ENCODE measurements around the gene RADIL. TPM values are rescaled to one million over a fixed set of nuclear protein-coding genes. Genes with fewer than 3 reads are reported as not detected.

RADIL gene
- total RNA-seq, 1 donor from 2014 or later, result 0.86 TPM

GRCh38 chr7:4929005-4929404, 45.5 kb upstream of the RADIL start:
- H3K36me3 ChIP-seq (ENCODE audit: insufficient read depth, low read length), result no peaks in the 10 kb centered on the region
- H3K4me1 Mint-ChIP-seq (ENCODE audit: low read depth, unreplicated experiment), result no peaks in the 10 kb centered on the region
- FAIRE-seq, result no peak

GRCh38 chr7:4928445-4928844, 44.9 kb upstream of the RADIL start:
- Histone ChIP-seq H3K4me3 (ENCODE audit: insufficient read depth, low read depth, low read length) (no peak overlapping the region), H3K27me3 (ENCODE audit: insufficient read depth, low read length) (peaks cover 3% of the 10 kb centered on the region), H3K4me1 (ENCODE audit: insufficient read depth, low read length) (no peaks in the 10 kb centered on the region), H2AFZ (ENCODE audit: low read depth, low read length) (no peak overlapping the region), H4K20me1 (ENCODE audit: insufficient read depth, low read length) (no peaks in the 10 kb centered on the region), H3K9ac (ENCODE audit: low read length) (no peak overlapping the region), H3K4me2 (ENCODE audit: low read length) (no peak overlapping the region), H3K27ac (ENCODE audit: low read depth, low read length) (no peak overlapping the region), H3K79me2 (ENCODE audit: insufficient read depth, low read length) (no peaks in the 10 kb centered on the region), H3K36me3 (ENCODE audit: insufficient read depth, low read length) (no peaks in the 10 kb centered on the region), H3K9me3 (ENCODE audit: insufficient read depth, low read depth, low read length) (no peaks in the 10 kb centered on the region)
- TF ChIP-seq CTCF (IDR thresholded peaks at IDR 0.05; ENCODE audit: insufficient read depth, low read depth, low read length), result no peak
- no peak for TF ChIP-seq EZH2 (IDR thresholded peaks at IDR 0.05; ENCODE audit: insufficient read depth, low read length)
- no peak overlapping the region for H3K4me3 Mint-ChIP-seq (ENCODE audit: unreplicated experiment)
- H3K9me3 Mint-ChIP-seq (ENCODE audit: unreplicated experiment), result no peaks in the 10 kb centered on the region
- H3K4me1 Mint-ChIP-seq (ENCODE audit: low read depth, unreplicated experiment), result no peaks in the 10 kb centered on the region
- H3K27ac Mint-ChIP-seq (ENCODE audit: unreplicated experiment), result no peak overlapping the region
- no peak for FAIRE-seq
- no peaks in the 10 kb centered on the region for H3K36me3 Mint-ChIP-seq (ENCODE audit: low read depth, unreplicated experiment)
- peaks cover 17% of the 10 kb centered on the region for H3K27me3 Mint-ChIP-seq (ENCODE audit: low read depth, unreplicated experiment)
- no peak for DNase-seq (ENCODE audit: low read depth)

More at GRCh38 chr7:4929005-4929404, 45.5 kb upstream of the RADIL start:
- peaks cover 3% of the 10 kb centered on the region for H3K27me3 ChIP-seq (ENCODE audit: insufficient read depth, low read length)
- no peaks in the 10 kb centered on the region for H3K4me1 ChIP-seq (ENCODE audit: insufficient read depth, low read length)
- no peaks in the 10 kb centered on the region for H4K20me1 ChIP-seq (ENCODE audit: insufficient read depth, low read length)
- no peak for TF ChIP-seq CTCF (IDR thresholded peaks at IDR 0.05; ENCODE audit: insufficient read depth, low read depth, low read length)
- no peak for TF ChIP-seq EZH2 (IDR thresholded peaks at IDR 0.05; ENCODE audit: insufficient read depth, low read length)
- H3K9me3 ChIP-seq (ENCODE audit: insufficient read depth, low read depth, low read length), result no peaks in the 10 kb centered on the region
- no peak overlapping the region for H3K4me3 ChIP-seq (ENCODE audit: insufficient read depth, low read depth, low read length)
- DNase-seq (ENCODE audit: low read depth), result no peak
- H2AFZ ChIP-seq (ENCODE audit: low read depth, low read length), result no peak overlapping the region
- no peak overlapping the region for H3K27ac Mint-ChIP-seq (ENCODE audit: unreplicated experiment)
- no peaks in the 10 kb centered on the region for H3K36me3 Mint-ChIP-seq (ENCODE audit: low read depth, unreplicated experiment)
- peaks cover 17% of the 10 kb centered on the region for H3K27me3 Mint-ChIP-seq (ENCODE audit: low read depth, unreplicated experiment)
- no peak overlapping the region for H3K27ac ChIP-seq (ENCODE audit: low read depth, low read length)
- H3K9me3 Mint-ChIP-seq (ENCODE audit: unreplicated experiment), result no peaks in the 10 kb centered on the region
- no peak overlapping the region for H3K9ac ChIP-seq (ENCODE audit: low read length)
- no peak overlapping the region for H3K4me2 ChIP-seq (ENCODE audit: low read length)
- no peak overlapping the region for H3K4me3 Mint-ChIP-seq (ENCODE audit: unreplicated experiment)
- no peaks in the 10 kb centered on the region for H3K79me2 ChIP-seq (ENCODE audit: insufficient read depth, low read length)

DNA sequence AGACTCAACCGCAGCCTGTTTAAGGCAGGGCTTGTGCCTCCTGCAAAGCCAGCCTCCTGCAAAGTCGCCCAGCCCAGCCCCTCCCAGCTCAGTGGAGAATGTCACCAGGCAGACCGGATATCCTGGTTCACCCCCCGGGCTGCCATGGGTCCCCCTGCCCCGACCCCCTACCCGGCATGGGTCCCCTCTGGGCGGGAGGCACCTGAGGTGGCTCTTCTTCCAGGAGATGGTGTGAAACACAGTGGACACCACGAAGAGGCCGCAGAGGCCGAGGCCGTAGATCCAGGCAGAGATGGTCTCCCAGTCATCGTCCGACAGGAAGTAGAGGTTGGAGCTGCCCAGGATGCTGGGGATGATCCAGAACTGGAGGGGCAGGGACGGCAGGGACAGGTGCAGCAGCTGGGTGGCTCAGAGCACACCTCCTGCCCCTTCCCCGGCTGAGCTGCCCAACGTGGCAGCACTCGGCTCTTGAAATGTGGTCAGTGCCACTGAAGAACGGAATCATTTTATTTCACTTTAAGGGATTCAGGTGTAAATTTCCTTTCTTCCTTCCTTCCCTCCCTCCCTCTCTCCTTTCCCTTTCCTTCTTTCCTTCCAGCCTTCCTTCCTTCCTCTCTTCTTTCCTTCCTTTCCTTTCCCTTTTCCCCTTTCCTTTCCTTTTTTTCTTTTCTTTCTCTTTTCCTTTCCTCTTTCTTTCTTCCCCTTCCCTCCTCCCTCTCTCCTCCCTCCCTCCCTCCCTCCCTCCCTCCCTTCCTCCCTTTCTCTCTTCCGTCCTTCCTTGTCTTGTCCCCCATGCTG, 36.7 kb upstream of the RADIL start:
- H3K4me1 Mint-ChIP-seq (ENCODE audit: low read depth, unreplicated experiment), result no peaks in the 10 kb centered on the region
- Histone ChIP-seq H3K27me3 (ENCODE audit: insufficient read depth, low read length) (no peaks in the 10 kb centered on the region), H3K4me3 (ENCODE audit: insufficient read depth, low read depth, low read length) (no peak overlapping the region), H3K9me3 (ENCODE audit: insufficient read depth, low read depth, low read length) (no peaks in the 10 kb centered on the region), H3K36me3 (ENCODE audit: insufficient read depth, low read length) (no peaks in the 10 kb centered on the region), H4K20me1 (ENCODE audit: insufficient read depth, low read length) (no peaks in the 10 kb centered on the region), H3K79me2 (ENCODE audit: insufficient read depth, low read length) (no peaks in the 10 kb centered on the region), H3K4me2 (ENCODE audit: low read length) (no peak overlapping the region), H2AFZ (ENCODE audit: low read depth, low read length) (no peak overlapping the region), H3K4me1 (ENCODE audit: insufficient read depth, low read length) (no peaks in the 10 kb centered on the region), H3K9ac (ENCODE audit: low read length) (no peak overlapping the region), H3K27ac (ENCODE audit: low read depth, low read length) (no peak overlapping the region)
- H3K27ac Mint-ChIP-seq (ENCODE audit: unreplicated experiment), result no peak overlapping the region
- peaks cover 3% of the 10 kb centered on the region for H3K9me3 Mint-ChIP-seq (ENCODE audit: unreplicated experiment)
- TF ChIP-seq EZH2 (IDR thresholded peaks at IDR 0.05; ENCODE audit: insufficient read depth, low read length), result no peak
- TF ChIP-seq CTCF (IDR thresholded peaks at IDR 0.05; ENCODE audit: insufficient read depth, low read depth, low read length), result no peak
- H3K4me3 Mint-ChIP-seq (ENCODE audit: unreplicated experiment), result no peak overlapping the region
- FAIRE-seq (no peak), DNase-seq (ENCODE audit: low read depth) (no peak)
- H3K27me3 Mint-ChIP-seq (ENCODE audit: low read depth, unreplicated experiment), result peaks cover 13% of the 10 kb centered on the region
- H3K36me3 Mint-ChIP-seq (ENCODE audit: low read depth, unreplicated experiment), result no peaks in the 10 kb centered on the region
